Immature natural killer cell (primary cell): ENCODE results near the gene TMEM205. TPM values are rescaled to one million over a fixed set of nuclear protein-coding genes. Genes with fewer than 3 reads are reported as not detected.
"Not testable (repeated sequence)": the region's sequence is repeated elsewhere in the genome, so short reads cannot be mapped to it uniquely, and the experiment has no call there.

ENCODE experiments used
- DNase-seq, 3 donors: peaks; one replicate each; pipeline ENCODE4 v3.0.0; 2022; ENCODE audit warnings: mixed read lengths in 1 of 3
- H3K27ac Mint-ChIP-seq, 6 donors: one replicate each; pipeline ENCODE4 v1.8.0; 2020; ENCODE audit warnings: mixed read lengths in 6 of 6, mild to moderate bottlenecking in 5 of 6, inconsistent platforms in 4 of 6, moderate library complexity in 3 of 6
- H3K27me3 Mint-ChIP-seq, 3 donors: one replicate each; pipeline ENCODE4 v1.8.0; 2020 to 2021; ENCODE audit warnings: low read depth in 3 of 3, mild to moderate bottlenecking in 3 of 3, mixed read lengths in 3 of 3, moderate library complexity in 3 of 3, inconsistent platforms in 1 of 3
- H3K36me3 Mint-ChIP-seq, 3 donors: one replicate each; pipeline ENCODE4 v1.8.0; 2020; ENCODE audit warnings: mixed read lengths in 3 of 3, inconsistent platforms in 2 of 3, mild to moderate bottlenecking in 2 of 3
- H3K4me1 Mint-ChIP-seq, 2 donors: one replicate each; pipeline ENCODE4 v1.8.0; 2020; ENCODE audit warnings: inconsistent platforms in 2 of 2, mild to moderate bottlenecking in 2 of 2, mixed read lengths in 2 of 2, moderate library complexity in 1 of 2
- H3K4me3 Mint-ChIP-seq, 5 donors: one replicate each; pipeline ENCODE4 v1.8.0; 2020; ENCODE audit warnings: mild to moderate bottlenecking in 5 of 5, mixed read lengths in 5 of 5, inconsistent platforms in 3 of 5, moderate library complexity in 3 of 5
- H3K9me3 Mint-ChIP-seq, 6 donors: one replicate each; pipeline ENCODE4 v1.8.0; 2020; ENCODE audit warnings: mild to moderate bottlenecking in 6 of 6, mixed read lengths in 6 of 6, inconsistent platforms in 4 of 6, moderate library complexity in 3 of 6
- polyA plus RNA-seq, 3 donors: library from polyadenylated mRNA; unstranded; fragments of 300-500 nt; fragmentation: Illumina TruSeq; gene quantifications; one replicate each; pipeline ENCODE4 v1.2.3, GENCODE V29; 2021

The TMEM205 gene
- polyA plus RNA-seq, 3 donors from 2014 or later: 73.3 to 91.2 (median 81.4) TPM

DNA sequence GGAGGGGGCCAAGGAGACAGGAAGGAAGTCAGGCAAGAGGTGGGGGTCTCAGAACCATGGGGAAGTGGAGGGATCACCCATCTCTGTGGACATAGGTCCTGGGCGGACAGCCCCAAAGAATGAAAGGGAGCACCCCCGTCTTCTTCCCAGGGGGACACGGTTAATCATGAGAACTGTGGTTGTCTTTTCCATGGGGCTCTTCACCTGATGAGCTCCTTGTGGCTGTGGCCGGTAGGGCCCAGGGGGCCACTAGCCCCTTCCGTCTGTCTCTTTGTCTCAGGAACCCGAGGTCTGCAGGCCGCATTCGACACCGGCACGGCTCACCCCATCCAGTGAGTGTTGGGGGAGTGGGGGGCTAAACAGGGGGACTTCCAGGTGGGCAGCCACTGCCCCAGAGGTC, 17.8 kb upstream of the TMEM205 start:
- Mint-ChIP-seq H3K9me3 (no peaks in the 10 kb centered on the region), H3K4me1 (no peaks in the 10 kb centered on the region), H3K27me3 (peaks cover 0 to 4% (median 2%) of the 10 kb centered on the region in 3 donors), H3K4me3 (no peak overlapping the region), H3K27ac (no peak overlapping the region), H3K36me3 (peaks cover 0 to 3% (median 0%) of the 10 kb centered on the region in 3 donors)
- no peak for DNase-seq

DNA sequence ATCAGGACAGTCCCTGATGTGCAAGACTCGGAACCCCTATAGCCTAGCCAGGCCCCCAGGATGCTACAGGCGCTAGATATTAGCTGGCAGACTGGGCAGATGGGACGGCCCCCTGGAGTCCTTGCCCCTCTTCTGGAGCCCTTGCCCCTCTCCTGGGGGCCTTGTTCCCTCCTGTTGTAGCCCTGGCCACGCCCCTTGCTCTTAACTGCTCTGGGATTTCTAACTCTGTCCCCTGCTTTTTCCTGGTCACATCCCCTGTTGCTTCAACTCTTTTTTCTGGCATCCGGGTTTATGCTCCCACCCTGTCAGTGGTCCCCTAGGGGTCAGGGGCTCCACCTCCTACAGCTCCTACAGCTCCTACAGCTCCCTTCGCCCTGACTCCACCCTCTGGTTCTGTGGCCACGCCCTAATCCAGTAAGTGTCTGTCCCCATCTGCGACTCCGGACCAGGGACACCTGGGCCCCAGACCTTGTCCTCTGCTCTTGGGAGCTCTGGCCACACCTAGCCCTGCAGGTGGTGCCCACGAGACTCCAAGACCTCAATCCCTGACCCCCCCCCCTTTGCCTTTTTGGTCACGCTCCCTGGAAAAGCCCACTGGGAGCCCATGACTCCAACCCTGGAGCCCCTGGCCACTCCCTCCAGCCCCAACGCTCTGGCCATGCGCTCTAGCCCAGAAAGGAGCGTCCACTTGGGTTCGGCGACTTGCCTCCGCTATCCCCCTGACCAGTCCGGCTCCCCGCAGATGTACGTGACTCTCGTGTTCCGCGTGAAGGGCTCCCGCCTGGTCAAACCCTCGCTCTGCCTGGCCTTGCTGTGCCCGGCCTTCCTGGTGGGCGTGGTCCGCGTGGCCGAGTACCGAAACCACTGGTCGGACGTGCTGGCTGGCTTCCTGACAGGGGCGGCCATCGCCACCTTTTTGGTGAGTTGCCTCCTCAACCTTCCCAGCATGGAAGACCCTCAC, 16.0 kb upstream of the TMEM205 start:
- peaks cover 0 to 2% (median 0%) of the 10 kb centered on the region in 3 donors for H3K27me3 Mint-ChIP-seq

DNA sequence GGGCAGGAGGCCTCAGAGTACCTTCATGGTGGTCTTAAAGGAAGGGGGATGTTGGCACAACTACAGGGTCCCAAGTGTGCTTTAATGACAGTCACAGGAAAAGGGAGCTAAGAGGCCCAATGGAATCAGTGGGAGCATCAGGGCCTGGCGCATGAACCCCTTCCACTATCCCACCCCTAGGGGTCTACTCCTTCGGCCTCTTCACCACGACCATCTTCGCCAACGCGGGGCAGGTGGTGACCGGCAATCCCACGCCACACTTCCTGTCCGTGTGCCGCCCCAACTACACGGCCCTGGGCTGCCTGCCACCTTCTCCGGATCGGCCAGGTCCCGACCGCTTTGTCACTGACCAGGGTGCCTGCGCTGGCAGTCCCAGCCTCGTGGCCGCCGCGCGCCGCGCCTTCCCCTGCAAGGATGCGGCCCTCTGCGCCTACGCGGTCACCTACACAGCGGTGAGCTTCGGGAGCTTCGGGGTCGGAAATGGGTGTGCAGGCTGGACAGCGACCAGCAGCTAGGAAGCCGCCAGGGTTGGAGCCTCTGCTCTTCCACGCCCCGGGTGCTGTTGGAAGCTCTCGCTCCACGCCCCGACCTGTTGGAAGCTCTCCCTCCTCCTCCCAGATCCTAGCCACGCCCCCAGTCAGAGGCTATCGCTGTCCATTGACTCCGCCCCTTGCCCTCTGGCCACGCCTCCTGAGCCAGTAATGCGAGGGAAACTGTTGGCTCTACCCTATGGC, 15.1 kb upstream of the TMEM205 start:
- DNase-seq: no peak
- no peaks in the 10 kb centered on the region for H3K36me3 Mint-ChIP-seq
- peaks cover 4 to 6% of the 10 kb centered on the region in 2 donors for H3K4me1 Mint-ChIP-seq
- no peak overlapping the region for H3K4me3 Mint-ChIP-seq
- H3K27ac Mint-ChIP-seq: no peak overlapping the region
- no peaks in the 10 kb centered on the region for H3K9me3 Mint-ChIP-seq
- H3K27me3 Mint-ChIP-seq: peaks cover 0 to 4% (median 2%) of the 10 kb centered on the region in 3 donors

More for the DNA sequence above, 16.0 kb upstream of the TMEM205 start:
- Mint-ChIP-seq H3K9me3 (no peaks in the 10 kb centered on the region), H3K4me3 (no peak overlapping the region), H3K36me3 (no peaks in the 10 kb centered on the region), H3K4me1 (no peaks in the 10 kb centered on the region), H3K27ac (peak overlapping the region in 1 of 6 donors; percentile 46)
- DNase-seq: no peak

DNA sequence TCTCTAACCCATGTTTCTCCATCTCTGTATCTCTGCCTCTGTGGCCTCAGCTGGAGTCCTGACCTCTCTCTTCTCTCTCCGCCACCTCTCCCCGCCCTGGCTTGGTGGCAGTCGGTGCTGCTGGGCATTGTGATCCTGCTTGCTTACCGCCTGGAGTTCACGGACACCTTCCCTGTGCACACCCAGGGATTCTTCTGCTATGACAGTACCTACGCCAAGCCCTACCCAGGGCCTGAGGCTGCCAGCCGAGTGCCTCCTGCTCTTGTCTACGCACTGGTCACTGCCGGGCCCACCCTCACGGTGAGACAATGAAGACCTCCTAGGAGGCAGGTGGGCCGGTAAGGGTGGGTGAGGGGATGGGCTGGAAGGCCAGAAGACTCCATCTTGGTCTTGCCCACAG, 13.4 kb upstream of the TMEM205 start:
- Mint-ChIP-seq H3K27me3 (peaks cover 4 to 10% (median 5%) of the 10 kb centered on the region in 3 donors), H3K9me3 (no peaks in the 10 kb centered on the region), H3K27ac (no peak overlapping the region), H3K4me1 (peaks cover 14 to 16% of the 10 kb centered on the region in 2 donors), H3K4me3 (no peak overlapping the region), H3K36me3 (no peaks in the 10 kb centered on the region)
- DNase-seq: no peak

DNA sequence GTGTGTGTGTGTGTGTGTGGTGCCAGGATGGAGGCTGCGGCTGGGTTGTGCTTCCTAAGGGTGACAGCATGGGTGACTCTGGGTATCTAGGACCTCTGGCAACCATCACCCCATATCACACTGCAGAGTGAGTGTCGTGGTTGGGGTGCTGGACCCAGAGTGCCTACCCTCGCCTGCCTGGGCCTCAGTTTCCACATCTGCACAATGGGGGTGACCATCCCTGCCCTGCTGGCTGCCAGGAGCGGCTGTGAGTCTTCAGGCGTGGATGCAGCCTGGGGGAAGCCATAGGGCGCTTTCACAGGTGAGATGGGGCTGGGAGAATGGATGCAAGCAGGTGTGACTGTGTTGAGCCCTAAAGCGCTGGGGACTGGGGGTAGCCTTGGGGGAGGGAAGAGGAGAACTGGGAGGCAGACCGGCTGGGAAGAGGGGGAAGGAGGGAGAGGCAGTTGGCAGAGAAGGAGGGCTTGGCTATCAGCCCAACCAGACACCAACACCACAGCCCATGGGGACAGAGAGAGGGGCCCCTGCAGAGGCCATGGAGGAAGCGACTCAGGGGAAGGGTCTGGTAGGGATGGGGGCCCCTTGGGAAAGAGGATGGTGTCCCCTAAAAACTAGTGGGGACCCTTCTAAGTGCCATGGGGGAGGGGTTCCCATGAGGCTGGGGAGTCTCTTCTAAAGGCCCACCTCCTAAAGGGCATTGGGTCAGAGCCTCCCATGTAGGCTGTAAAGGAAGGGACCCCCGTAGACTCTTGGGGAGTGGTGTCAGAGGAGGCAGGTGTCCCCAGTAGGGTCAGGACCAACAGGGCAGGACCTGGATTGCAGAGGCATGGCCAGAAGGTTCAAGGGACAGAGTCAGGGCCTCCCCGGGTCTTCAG, 10.8 kb upstream of the TMEM205 start:
- Mint-ChIP-seq H3K4me3 (peak overlapping the region in 4 of 5 donors; percentile 76 to 87 (median 86)), H3K27ac (peak overlapping the region in 2 of 6 donors; percentile 76 to 83)

GRCh38 chr19:11356074-11356397, 10.0 kb upstream of the TMEM205 start:
- peaks cover 4 to 8% (median 5%) of the 10 kb centered on the region in 3 donors for H3K27me3 Mint-ChIP-seq
- H3K4me3 Mint-ChIP-seq: peak overlapping the region; percentile 76 to 90 (median 87)
- H3K4me1 Mint-ChIP-seq: peaks cover 17 to 18% of the 10 kb centered on the region in 2 donors
- H3K9me3 Mint-ChIP-seq: no peaks in the 10 kb centered on the region
- H3K27ac Mint-ChIP-seq: peak overlapping the region in 5 of 6 donors; percentile 49 to 83 (median 76)
- no peaks in the 10 kb centered on the region for H3K36me3 Mint-ChIP-seq
- DNase-seq: no peak

More for the DNA sequence above, 10.8 kb upstream of the TMEM205 start:
- DNase-seq: no peak
- peaks cover 17 to 18% of the 10 kb centered on the region in 2 donors for H3K4me1 Mint-ChIP-seq
- H3K27me3 Mint-ChIP-seq: peaks cover 4 to 10% (median 5%) of the 10 kb centered on the region in 3 donors
- H3K9me3 Mint-ChIP-seq: no peaks in the 10 kb centered on the region
- H3K36me3 Mint-ChIP-seq: no peaks in the 10 kb centered on the region

GRCh38 chr19:11355160-11356073, 9.3 kb upstream of the TMEM205 start, which contains the start of gene PLPPR2:
Gene PLPPR2 (plus strand): TSS chr19:11355432. CDS start chr19:11357674, 2,242 bp downstream.
- peak; percentile 86 to 88 (median 88) for DNase-seq
- Mint-ChIP-seq H3K27me3 (peaks cover 4 to 8% (median 5%) of the 10 kb centered on the region in 3 donors), H3K9me3 (no peaks in the 10 kb centered on the region), H3K4me1 (peaks cover 17 to 18% of the 10 kb centered on the region in 2 donors), H3K4me3 (peak within 1 kb of the TSS; percentile 76 to 90 (median 87)), H3K36me3 (no peaks in the 10 kb centered on the region), H3K27ac (peak within 1 kb of the TSS; percentile 19 to 83 (median 72))

DNA sequence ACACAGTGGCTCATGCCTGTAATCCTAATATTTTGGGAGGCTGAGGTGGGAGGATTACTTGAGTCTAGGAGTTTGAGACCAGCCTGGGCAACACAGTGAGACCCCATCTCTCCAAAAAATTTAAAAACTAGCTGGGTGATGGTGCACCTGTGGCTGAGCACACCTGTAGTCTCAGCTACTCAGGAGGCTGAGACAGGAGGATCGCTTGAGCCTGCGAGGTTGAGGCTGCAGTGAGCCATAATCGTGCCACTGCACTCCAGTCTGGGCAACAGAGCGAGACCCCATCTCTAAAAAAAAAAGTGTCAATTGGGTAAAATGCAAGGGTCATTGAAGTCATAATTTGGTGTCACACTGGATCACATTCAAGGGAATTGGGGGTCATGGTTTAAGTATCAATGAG, 8.0 kb upstream of the TMEM205 start:
- H3K9me3 Mint-ChIP-seq, DNase-seq, H3K27me3 Mint-ChIP-seq, H3K36me3 Mint-ChIP-seq: not testable (repeated sequence)
- Mint-ChIP-seq H3K4me1 (peaks cover 17 to 18% of the 10 kb centered on the region in 2 donors), H3K4me3 (peak overlapping the region in 4 of 5 donors; percentile 20 to 54 (median 42)), H3K27ac (peak overlapping the region in 4 of 6 donors; percentile 24 to 69 (median 42))

- Mint-ChIP-seq H3K27me3 (peaks cover 6 to 8% (median 6%) of the 10 kb centered on the region in 3 donors), H3K4me1 (peaks cover 28 to 29% of the 10 kb centered on the region in 2 donors), H3K4me3 (no peak overlapping the region), H3K27ac (no peak overlapping the region), H3K9me3 (peaks cover 0 to 6% (median 0%) of the 10 kb centered on the region in 6 donors), H3K36me3 (peaks cover 7 to 9% (median 9%) of the 10 kb centered on the region in 3 donors)
- no peak for DNase-seq
Observed at GRCh38 chr19:11349171-11349570, 3.1 kb upstream of the TMEM205 start.

DNA sequence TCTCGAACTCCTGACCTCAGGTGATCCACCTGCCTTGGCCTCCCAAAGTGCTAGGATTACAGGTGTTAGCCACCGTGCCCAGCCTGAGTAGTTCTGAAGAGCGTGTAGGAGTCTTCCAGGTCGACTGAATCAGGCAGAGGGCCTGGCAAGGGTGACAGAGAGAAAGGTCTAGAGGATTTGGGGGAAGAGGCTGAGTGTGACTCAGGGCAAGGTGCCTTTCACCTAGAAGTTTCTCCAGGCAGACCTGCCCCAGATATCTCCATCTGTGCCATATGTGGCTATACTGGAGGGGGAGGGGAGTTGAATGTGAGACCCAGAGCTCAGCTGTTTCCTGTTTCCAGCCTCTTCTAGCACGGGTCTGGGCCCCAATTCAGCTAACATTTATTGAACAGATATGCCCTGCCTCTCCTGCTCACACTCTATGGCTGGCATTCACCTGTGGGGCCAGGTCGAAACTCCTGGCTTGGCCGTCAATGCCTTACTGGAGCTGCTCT, 1.5 kb upstream of the TMEM205 start:
- peaks cover 0 to 6% (median 0%) of the 10 kb centered on the region in 6 donors for H3K9me3 Mint-ChIP-seq
- H3K4me3 Mint-ChIP-seq: peak overlapping the region; percentile 98 to 99 (median 98)
- H3K4me1 Mint-ChIP-seq: peaks cover 28% of the 10 kb centered on the region in 2 donors
- no peak for DNase-seq
- H3K27me3 Mint-ChIP-seq: peaks cover 6 to 8% (median 6%) of the 10 kb centered on the region in 3 donors
- peak overlapping the region; percentile 11 to 98 (median 92) for H3K27ac Mint-ChIP-seq
- H3K36me3 Mint-ChIP-seq: peaks cover 7 to 9% (median 9%) of the 10 kb centered on the region in 3 donors

- peak overlapping the region; percentile 98 to 99 (median 98) for H3K4me3 Mint-ChIP-seq
- no peak for DNase-seq
- peaks cover 28% of the 10 kb centered on the region in 2 donors for H3K4me1 Mint-ChIP-seq
- H3K27me3 Mint-ChIP-seq: peaks cover 8% of the 10 kb centered on the region in 3 donors
- peaks cover 0 to 6% (median 0%) of the 10 kb centered on the region in 6 donors for H3K9me3 Mint-ChIP-seq
- H3K27ac Mint-ChIP-seq: peak overlapping the region; percentile 91 to 98 (median 93)
- H3K36me3 Mint-ChIP-seq: peaks cover 7 to 9% (median 9%) of the 10 kb centered on the region in 3 donors
Observed at GRCh38 chr19:11345122-11345803, 805 bp downstream of the TMEM205 start.
